ENCODE data around the gene CASQ2. TPM values are rescaled to one million over a fixed set of nuclear protein-coding genes. Genes with fewer than 3 reads are reported as not detected.

The CASQ2 gene
- polyA plus RNA-seq, 1 experiment: not detected

DNA sequence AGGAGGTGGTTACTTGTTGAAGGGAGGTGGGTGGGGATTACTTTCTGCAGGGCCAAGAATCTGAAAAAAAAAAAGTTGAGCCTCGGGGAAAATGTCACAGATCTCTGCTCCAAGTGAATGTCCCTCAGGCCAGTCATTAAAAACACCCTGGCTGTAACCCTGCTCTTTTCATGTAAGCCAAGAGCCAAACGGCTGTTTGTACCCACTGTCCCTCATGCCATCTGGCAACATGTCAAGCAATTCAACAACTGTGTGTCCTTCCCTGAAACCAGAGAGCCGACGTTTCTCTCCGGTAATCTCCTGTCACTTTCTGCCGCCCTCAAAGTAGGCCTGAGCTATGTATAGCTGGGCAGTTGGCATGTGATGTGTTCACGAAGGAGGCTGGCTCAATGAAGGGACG is 14.7 kb downstream of the CASQ2 start:
- H3K4me3 ChIP-seq (ENCODE audit: low read depth, low read length): no peak overlapping the region
- ChIA-PET CTCF (interaction anchor here (1.0 kb wide), 1 partner anchor 47 kb away, joined by 6 read pairs; no protein-coding TSS in a partner anchor), POLR2A (no interaction called here)
- DNase-seq (ENCODE audit: low read depth, low spot score): no peak
- no peak overlapping the region for H3K27ac ChIP-seq (ENCODE audit: low read depth, low read length)
- peaks cover 18% of the 10 kb centered on the region for H3K27me3 ChIP-seq (ENCODE audit: control insufficient read depth, insufficient read depth, low read length)
- H3K9me3 ChIP-seq (ENCODE audit: control insufficient read depth, insufficient read depth, low read length): no peaks in the 10 kb centered on the region
- TF ChIP-seq, protein P1, sequence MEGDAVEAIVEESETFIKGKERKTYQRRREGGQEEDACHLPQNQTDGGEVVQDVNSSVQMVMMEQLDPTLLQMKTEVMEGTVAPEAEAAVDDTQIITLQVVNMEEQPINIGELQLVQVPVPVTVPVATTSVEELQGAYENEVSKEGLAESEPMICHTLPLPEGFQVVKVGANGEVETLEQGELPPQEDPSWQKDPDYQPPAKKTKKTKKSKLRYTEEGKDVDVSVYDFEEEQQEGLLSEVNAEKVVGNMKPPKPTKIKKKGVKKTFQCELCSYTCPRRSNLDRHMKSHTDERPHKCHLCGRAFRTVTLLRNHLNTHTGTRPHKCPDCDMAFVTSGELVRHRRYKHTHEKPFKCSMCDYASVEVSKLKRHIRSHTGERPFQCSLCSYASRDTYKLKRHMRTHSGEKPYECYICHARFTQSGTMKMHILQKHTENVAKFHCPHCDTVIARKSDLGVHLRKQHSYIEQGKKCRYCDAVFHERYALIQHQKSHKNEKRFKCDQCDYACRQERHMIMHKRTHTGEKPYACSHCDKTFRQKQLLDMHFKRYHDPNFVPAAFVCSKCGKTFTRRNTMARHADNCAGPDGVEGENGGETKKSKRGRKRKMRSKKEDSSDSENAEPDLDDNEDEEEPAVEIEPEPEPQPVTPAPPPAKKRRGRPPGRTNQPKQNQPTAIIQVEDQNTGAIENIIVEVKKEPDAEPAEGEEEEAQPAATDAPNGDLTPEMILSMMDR (IDR thresholded peaks at IDR 0.05; ENCODE audit: low read depth, low read length): no peak

DNA sequence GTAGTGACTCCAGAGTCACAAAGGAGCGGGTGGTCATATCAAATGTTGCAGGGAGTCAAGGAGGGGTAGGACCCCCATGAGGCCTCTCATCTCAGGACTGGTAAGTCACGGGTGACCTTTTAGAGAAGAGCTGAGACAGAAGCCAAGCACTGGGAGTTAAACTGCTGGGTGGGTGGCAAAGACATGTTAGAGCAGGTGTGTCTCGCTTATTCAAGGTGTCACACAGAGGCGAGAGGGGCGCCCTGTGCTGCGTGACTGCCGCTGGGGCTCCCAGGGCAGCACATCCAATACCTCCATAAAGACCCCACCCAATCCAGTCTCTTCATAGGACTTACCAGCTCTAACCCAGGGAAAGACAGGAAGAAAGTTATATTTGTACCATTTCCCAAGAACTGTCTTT is 15.2 kb downstream of the CASQ2 start:
- Histone ChIP-seq H3K9me3 (ENCODE audit: control insufficient read depth, insufficient read depth, low read length) (no peaks in the 10 kb centered on the region), H3K27ac (ENCODE audit: low read depth, low read length) (no peak overlapping the region), H3K4me3 (ENCODE audit: low read depth, low read length) (no peak overlapping the region), H3K27me3 (ENCODE audit: control insufficient read depth, insufficient read depth, low read length) (peaks cover 18% of the 10 kb centered on the region)
- TF ChIP-seq, protein P1 (IDR thresholded peaks at IDR 0.05; ENCODE audit: low read depth, low read length): no peak
- DNase-seq (ENCODE audit: low read depth, low spot score): no peak
- ChIA-PET CTCF (no interaction called here), POLR2A (no interaction called here)

DNA sequence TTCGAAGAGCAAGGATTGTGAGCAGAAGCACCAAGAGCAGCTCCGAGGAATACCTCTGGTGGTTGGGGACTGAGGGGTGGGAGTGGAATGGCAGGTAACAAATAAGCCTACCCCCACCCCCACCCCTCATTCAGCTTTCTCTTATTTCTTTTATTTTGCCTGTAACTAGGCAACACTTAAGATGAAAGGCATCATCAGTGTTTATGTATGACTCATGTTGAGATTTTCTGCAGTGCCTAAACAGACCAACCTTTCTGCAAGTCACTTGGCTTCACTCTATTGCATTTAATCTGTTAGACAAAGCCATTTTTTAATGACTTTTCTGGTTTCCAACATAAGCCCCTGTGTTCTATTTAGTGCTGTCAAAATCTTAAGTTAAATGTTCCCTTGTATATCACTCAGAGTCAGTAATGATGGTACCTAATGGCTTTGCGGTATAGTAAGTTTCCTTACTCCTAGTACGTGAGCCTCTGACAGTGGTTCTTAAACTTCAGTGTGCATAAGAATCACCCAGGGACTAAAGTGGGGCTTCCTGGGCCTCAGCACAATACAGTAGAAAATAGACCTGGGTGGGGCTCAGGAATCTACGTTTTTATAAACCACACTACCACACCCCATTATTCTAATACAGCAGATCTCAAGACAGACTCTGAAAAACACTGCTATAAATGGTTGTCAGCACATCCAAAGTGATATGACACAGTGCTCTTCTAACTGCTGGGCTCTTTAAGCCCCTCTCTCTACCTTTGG is 19.9 kb downstream of the CASQ2 start:
- peaks cover 14% of the 10 kb centered on the region for H3K27me3 ChIP-seq (ENCODE audit: control insufficient read depth, insufficient read depth, low read length)
- no peak for DNase-seq (ENCODE audit: low read depth, low spot score)
- H3K4me3 ChIP-seq (ENCODE audit: low read depth, low read length): no peak overlapping the region
- no peak overlapping the region for H3K27ac ChIP-seq (ENCODE audit: low read depth, low read length)
- TF ChIP-seq, protein P1 (IDR thresholded peaks at IDR 0.05; ENCODE audit: low read depth, low read length): no peak
- POLR2A ChIA-PET: no interaction called here
- H3K9me3 ChIP-seq (ENCODE audit: control insufficient read depth, insufficient read depth, low read length): no peaks in the 10 kb centered on the region
- CTCF ChIA-PET: no interaction called here

DNA sequence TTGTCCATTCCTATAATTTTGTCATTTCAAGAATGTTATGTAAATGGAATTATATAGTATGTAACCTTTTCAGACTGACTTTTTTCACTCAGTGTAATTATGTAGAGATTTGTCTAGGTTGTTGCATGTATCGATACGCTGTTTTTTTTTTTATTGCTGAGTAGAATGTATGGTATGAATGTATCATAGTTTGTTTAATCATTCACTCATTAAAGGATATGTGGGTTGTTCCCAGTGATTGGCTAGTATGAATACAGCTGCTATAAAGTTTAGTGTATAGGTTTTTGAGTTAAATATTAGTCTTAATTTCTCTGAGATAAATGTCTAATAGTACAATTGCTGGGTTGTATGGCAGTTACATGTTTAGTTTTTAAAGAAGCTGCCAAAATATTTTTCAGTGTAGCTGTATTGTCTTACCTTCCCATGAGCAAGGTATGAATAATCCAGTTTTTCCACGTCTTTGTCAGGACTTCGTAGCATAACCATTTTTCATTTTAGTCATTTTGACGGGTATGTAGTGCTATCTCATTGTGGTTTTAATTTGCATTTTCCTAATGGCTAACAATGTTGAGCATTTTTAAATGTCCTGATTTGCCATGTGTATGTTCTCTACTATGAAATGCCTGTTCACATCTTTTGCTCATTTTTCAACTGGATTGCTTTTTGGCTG is 22.4 kb downstream of the CASQ2 start:
- DNase-seq (ENCODE audit: low read depth, low spot score): no peak
- TF ChIP-seq, protein P1 (IDR thresholded peaks at IDR 0.05; ENCODE audit: low read depth, low read length): no peak
- Histone ChIP-seq H3K27ac (ENCODE audit: low read depth, low read length) (no peak overlapping the region), H3K4me3 (ENCODE audit: low read depth, low read length) (no peak overlapping the region), H3K27me3 (ENCODE audit: control insufficient read depth, insufficient read depth, low read length) (peaks cover 2% of the 10 kb centered on the region), H3K9me3 (ENCODE audit: control insufficient read depth, insufficient read depth, low read length) (no peaks in the 10 kb centered on the region)
- ChIA-PET CTCF (no interaction called here), POLR2A (no interaction called here)

DNA sequence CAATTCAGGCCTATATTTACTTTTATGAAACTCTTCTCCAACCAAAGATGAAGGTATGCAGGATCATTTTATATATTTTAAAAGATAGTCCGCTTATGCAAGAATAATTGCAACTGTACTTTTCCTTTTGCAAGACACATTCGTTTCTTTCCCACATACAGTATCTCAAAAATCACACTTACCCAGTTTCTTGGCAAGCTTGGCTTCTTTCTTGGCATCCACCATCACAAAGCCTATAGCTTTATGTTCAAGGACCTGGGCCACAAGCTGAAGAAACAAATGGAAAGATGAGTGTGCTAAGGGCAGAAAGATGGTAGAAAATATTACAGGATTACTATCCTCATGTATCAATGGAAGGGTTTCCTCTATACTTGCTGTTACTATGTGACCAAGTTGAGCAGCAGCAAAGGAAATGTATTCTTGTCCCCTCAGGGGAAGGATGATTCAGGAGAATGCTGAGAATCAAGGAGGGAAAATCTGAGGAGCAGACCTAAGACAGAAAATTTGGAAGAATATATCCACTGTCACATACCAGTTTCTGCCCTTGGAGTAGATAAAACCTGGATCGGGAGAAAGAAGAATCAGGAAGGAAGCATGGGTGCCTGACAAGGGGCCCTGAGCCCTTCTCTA is 23.8 kb downstream of the CASQ2 start:
- no peak overlapping the region for H3K4me3 ChIP-seq (ENCODE audit: low read depth, low read length)
- TF ChIP-seq, protein P1 (IDR thresholded peaks at IDR 0.05; ENCODE audit: low read depth, low read length): no peak
- H3K27me3 ChIP-seq (ENCODE audit: control insufficient read depth, insufficient read depth, low read length): peaks cover 4% of the 10 kb centered on the region
- DNase-seq (ENCODE audit: low read depth, low spot score): no peak
- ChIA-PET CTCF (interaction anchor here (0.6 to 1.0 kb wide), 2 partner anchors 20 to 38 kb away, joined by 3 to 4 read pairs; no protein-coding TSS in a partner anchor), POLR2A (no interaction called here)
- no peak overlapping the region for H3K27ac ChIP-seq (ENCODE audit: low read depth, low read length)
- no peaks in the 10 kb centered on the region for H3K9me3 ChIP-seq (ENCODE audit: control insufficient read depth, insufficient read depth, low read length)

Measured in AG04450 (cell line).